GM10266 (cell line): ENCODE data around the gene CRYGB.

Source experiments
- DNase-seq: peaks from one replicate; pipeline ENCODE4 v3.0.0; 2012; ENCODE audit errors: extremely low spot score
- CTCF ChIP-seq: IDR thresholded peaks from 2 replicates; pipeline ENCODE4 v1.5.1; 2012; ENCODE audit warnings: mild to moderate bottlenecking, low read depth; ENCODE audit not compliant: control insufficient read depth, insufficient read depth; ENCODE audit errors: missing control alignments

CRYGB gene

GRCh38 chr2:208174144-208174543 lies 28.2 kb upstream of the CRYGB start:
- no peak for TF ChIP-seq CTCF
- no peak for DNase-seq

- no peak for TF ChIP-seq CTCF
- no peak for DNase-seq
Observed at GRCh38 chr2:208172125-208172524, 26.2 kb upstream of the CRYGB start.

GRCh38 chr2:208164951-208165755 lies 19.2 kb upstream of the CRYGB start:
- DNase-seq, result no peak
- no peak for TF ChIP-seq CTCF

DNA sequence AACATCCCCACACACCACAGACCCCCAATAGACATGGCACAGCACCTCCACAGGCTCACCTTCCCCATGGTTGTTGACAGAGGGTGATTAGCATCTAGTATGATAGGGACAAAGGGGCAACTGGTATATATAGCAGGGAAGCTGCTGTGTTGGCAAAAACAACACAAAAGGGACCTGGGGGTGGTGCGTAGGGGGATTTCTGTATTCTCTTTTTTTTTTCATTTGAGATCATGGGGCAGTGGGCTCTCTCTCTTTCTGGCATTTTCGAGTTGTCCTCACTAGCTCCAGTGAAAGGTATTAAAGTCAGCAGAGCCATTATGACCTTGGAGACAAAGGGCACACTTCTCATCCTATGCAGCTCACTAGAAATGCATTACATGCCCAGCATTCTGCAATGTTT lies 17.5 kb upstream of the CRYGB start, which contains the start of gene CRYGA:
Gene CRYGA, minus strand, starts transcription at position 101 of the 400 bp plus-strand sequence. Its CDS starts 33 bp downstream, at position 68.
- no peak for DNase-seq
- TF ChIP-seq CTCF, result no peak

- no peak for TF ChIP-seq CTCF
- no peak for DNase-seq
Observed at GRCh38 chr2:208156439-208156838, 10.5 kb upstream of the CRYGB start.

DNA sequence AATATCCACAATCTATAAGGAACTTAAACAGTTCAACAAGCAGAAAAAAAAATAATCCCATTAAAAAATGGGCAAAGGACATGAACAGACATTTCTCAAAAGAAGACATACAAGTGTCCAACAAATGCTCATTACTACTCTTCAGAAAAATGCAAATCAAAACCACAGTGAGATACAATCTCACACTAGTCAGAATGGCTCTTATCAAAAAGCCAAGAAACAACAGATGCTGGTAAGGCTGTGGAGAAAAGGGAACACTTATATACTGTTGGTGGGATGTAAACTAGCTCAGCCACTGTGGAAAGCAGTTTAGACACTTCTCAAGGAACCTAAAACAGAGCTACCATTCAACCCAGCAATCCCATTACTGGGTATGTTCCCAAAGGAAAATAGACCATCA lies 7.2 kb upstream of the CRYGB start:
- TF ChIP-seq CTCF, result no peak
- DNase-seq, result no peak

GRCh38 chr2:208150956-208151355 lies 5.0 kb upstream of the CRYGB start:
- no peak for DNase-seq
- TF ChIP-seq CTCF, result no peak
